PC-3 (cell line): ENCODE results near the gene CSNK1A1. TPM values are rescaled to one million over a fixed set of nuclear protein-coding genes. Genes with fewer than 3 reads are reported as not detected.

Experiments used
- ATAC-seq: fragments of 200-7000 bp; cut with Tn5 transposase; 2 replicates; pipeline ENCODE4 v1.9.1; 2020; ENCODE audit warnings: mild to moderate bottlenecking, moderate library complexity
- BruUV-seq: library from RNA; stranded (reverse); fragments of 400-500 nt; replicated peaks from 2 replicates; lab custom pipeline; 2021; lab: Mats Ljungman, UMichigan
- CTCF ChIA-PET: fragments of 300-600 bp; sonication (Branson Sonifier 250); formaldehyde crosslinking; loops from one replicate; lab custom pipeline; 2022; ENCODE audit warnings: antibody characterized with exemption; lab: Charles Lee
- POLR2A ChIA-PET: fragments of 300-600 bp; sonication (Branson Sonifier 250); formaldehyde crosslinking; loops from one replicate; lab custom pipeline; 2022; ENCODE audit warnings: antibody characterized with exemption; ENCODE audit not compliant: unreplicated experiment; lab: Charles Lee
- DNase-seq: peaks from one replicate; pipeline ENCODE4 v3.0.0-alpha.2; 2015
- H2AFZ ChIP-seq: fragments of 300-600 bp; sonication (generic); 2 replicates; pipeline ENCODE4 v1.6.0; 2016; ENCODE audit warnings: antibody characterized with exemption, low read length
- H3F3A ChIP-seq: fragments of 300-600 bp; sonication (generic); one replicate; pipeline ENCODE4 v1.6.0; 2017; ENCODE audit warnings: antibody characterized with exemption, low read length, control low read depth, mild to moderate bottlenecking; ENCODE audit not compliant: unreplicated experiment
- H3K27ac ChIP-seq: fragments of 300-600 bp; sonication (generic); 2 replicates; pipeline ENCODE4 v1.5.1; 2016; ENCODE audit warnings: mild to moderate bottlenecking, low read length
- H3K27me3 ChIP-seq: fragments of 300-600 bp; sonication (generic); 2 replicates; pipeline ENCODE4 v1.6.1; 2016; ENCODE audit warnings: low read length, mixed read lengths
- H3K36me3 ChIP-seq: fragments of 300-600 bp; sonication (generic); 2 replicates; pipeline ENCODE4 v1.6.1; 2016; ENCODE audit warnings: low read depth, mixed run types, low read length, mixed read lengths
- H3K4me1 ChIP-seq: fragments of 300-600 bp; sonication (generic); 2 replicates; pipeline ENCODE4 v1.5.1; 2016; ENCODE audit warnings: low read length; ENCODE audit not compliant: insufficient read depth
- H3K4me2 ChIP-seq: fragments of 300-600 bp; sonication (generic); 2 replicates; pipeline ENCODE4 v1.6.0; 2016; ENCODE audit warnings: low read length
- H3K4me3 ChIP-seq: fragments of 300-600 bp; sonication (generic); 2 replicates; pipeline ENCODE4 v1.5.1; 2016; ENCODE audit warnings: mild to moderate bottlenecking, low read length, mixed read lengths
- H3K79me2 ChIP-seq: fragments of 300-600 bp; sonication (generic); 2 replicates; pipeline ENCODE4 v1.6.1; 2017; ENCODE audit warnings: low read length, mixed read lengths
- H3K9ac ChIP-seq: fragments of 300-600 bp; sonication (generic); 2 replicates; pipeline ENCODE4 v1.6.0; 2016; ENCODE audit warnings: mild to moderate bottlenecking, low read length
- H3K9me2 ChIP-seq: fragments of 300-600 bp; sonication (generic); replicated peaks from 2 replicates; pipeline ENCODE4 v1.6.1; 2016; ENCODE audit warnings: mixed run types, low read length, mixed read lengths
- H3K9me3 ChIP-seq: fragments of 300-600 bp; sonication (generic); 2 replicates; pipeline ENCODE4 v1.6.1; 2016; ENCODE audit warnings: low read length, mixed read lengths
- H4K20me1 ChIP-seq: fragments of 300-600 bp; sonication (generic); 2 replicates; pipeline ENCODE4 v1.6.1; 2016; ENCODE audit warnings: low read length, mixed read lengths
- EZH2 ChIP-seq: fragments of 300-600 bp; sonication (generic); IDR thresholded peaks from one replicate; pipeline ENCODE4 v1.6.1; 2017; ENCODE audit warnings: antibody characterized with exemption, mild to moderate bottlenecking, low read length; ENCODE audit not compliant: unreplicated experiment
- EZH2phosphoT487 ChIP-seq: fragments of 300-600 bp; sonication (generic); IDR thresholded peaks from 2 replicates; pipeline ENCODE4 v1.6.1; 2018; ENCODE audit warnings: mild to moderate bottlenecking, antibody characterized with exemption, low read length, borderline replicate concordance
- intact Hi-C: fragments of 100-400 bp; cut with micrococcal nuclease; formaldehyde crosslinking; loops from 2 replicates; pipeline ENCODE4 v1.9.0; 2023
- total RNA-seq: library from RNA; depleted of rRNA; stranded (reverse); fragments of >200 nt; gene quantifications from 2 replicates; pipeline ENCODE4 v1.2.3, GENCODE V29; 2014
- TF ChIP-seq, protein P1 (sequence below): fragments of 300-600 bp; sonication (generic); conservative IDR thresholded peaks from 2 replicates; pipeline ENCODE4 v1.5.1; 2017; ENCODE audit warnings: antibody characterized with exemption, low read depth, mild to moderate bottlenecking, low read length

CSNK1A1 gene
- total RNA-seq, 1 experiment from 2014 or later: 586 TPM

DNA sequence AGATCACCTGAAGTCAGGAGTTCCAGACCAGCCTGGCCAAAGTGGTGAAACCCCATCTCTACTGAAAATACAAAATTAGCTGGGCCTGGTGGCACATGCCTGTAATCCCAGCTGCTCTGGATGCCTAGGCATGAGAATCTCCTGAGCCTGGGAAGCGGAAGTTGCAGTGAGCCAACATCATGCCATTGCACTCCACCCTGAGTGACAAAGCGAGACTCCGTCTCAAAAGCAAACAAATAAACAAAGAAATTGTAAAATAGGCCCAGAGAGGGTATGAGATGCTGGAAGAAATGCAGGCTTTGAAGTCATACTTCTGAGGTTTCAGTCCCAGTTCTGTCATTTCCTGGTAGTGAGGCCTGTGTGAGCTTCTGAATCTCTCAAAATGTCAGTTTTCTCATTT lies 24.8 kb upstream of the CSNK1A1 start:
- DNase-seq (no peak), ATAC-seq (no peak)
- Histone ChIP-seq H2AFZ (no peak overlapping the region), H3K36me3 (no peaks in the 10 kb centered on the region), H3K4me1 (peaks cover 6% of the 10 kb centered on the region), H3K27ac (no peak overlapping the region), H3K4me2 (no peak overlapping the region), H3K9me3 (no peaks in the 10 kb centered on the region), H3K4me3 (no peak overlapping the region), H3K79me2 (no peaks in the 10 kb centered on the region), H3K27me3 (no peaks in the 10 kb centered on the region), H3F3A (no peaks in the 10 kb centered on the region), H3K9me2 (no peaks in the 10 kb centered on the region), H3K9ac (no peak overlapping the region), H4K20me1 (no peaks in the 10 kb centered on the region)
- POLR2A ChIA-PET: no interaction called here
- intact Hi-C loops: no loop called here
- CTCF ChIA-PET: interaction anchor here (0.6 to 0.7 kb wide), 2 partner anchors 91 to 136 kb away, joined by 3 to 5 read pairs; no protein-coding TSS in a partner anchor
- BruUV-seq: no TSS peak
- TF ChIP-seq EZH2phosphoT487: no peak
- TF ChIP-seq, protein P1, sequence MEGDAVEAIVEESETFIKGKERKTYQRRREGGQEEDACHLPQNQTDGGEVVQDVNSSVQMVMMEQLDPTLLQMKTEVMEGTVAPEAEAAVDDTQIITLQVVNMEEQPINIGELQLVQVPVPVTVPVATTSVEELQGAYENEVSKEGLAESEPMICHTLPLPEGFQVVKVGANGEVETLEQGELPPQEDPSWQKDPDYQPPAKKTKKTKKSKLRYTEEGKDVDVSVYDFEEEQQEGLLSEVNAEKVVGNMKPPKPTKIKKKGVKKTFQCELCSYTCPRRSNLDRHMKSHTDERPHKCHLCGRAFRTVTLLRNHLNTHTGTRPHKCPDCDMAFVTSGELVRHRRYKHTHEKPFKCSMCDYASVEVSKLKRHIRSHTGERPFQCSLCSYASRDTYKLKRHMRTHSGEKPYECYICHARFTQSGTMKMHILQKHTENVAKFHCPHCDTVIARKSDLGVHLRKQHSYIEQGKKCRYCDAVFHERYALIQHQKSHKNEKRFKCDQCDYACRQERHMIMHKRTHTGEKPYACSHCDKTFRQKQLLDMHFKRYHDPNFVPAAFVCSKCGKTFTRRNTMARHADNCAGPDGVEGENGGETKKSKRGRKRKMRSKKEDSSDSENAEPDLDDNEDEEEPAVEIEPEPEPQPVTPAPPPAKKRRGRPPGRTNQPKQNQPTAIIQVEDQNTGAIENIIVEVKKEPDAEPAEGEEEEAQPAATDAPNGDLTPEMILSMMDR: no peak
- TF ChIP-seq EZH2: no peak

DNA sequence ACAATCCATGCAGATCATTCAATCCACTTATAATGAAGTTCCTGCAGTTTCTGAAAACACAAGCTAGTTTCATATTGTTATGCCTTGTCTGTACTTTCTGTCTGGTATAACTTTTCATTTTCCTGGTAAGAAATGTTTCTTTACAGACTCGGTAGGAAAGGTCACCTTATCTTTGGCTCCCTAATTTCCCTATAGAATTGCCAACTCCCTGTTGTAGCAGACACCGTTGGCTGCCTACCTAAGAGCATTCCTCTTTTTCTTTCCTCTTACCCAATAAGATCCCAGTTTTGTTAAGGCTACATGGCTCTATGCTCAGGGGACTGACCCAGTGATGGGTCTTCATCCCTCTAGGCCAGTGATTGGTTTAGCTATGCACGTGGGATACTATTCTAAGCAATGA lies 23.9 kb upstream of the CSNK1A1 start:
- no peaks in the 10 kb centered on the region for H4K20me1 ChIP-seq
- H3K9ac ChIP-seq: no peak overlapping the region
- intact Hi-C loops: no loop called here
- H3K27ac ChIP-seq: no peak overlapping the region
- H3K27me3 ChIP-seq: no peaks in the 10 kb centered on the region
- DNase-seq (no peak), ATAC-seq (no peak)
- H3K9me2 ChIP-seq: no peaks in the 10 kb centered on the region
- CTCF ChIA-PET: interaction anchor here (0.7 kb wide), 1 partner anchor 48 kb away, joined by 6 read pairs; no protein-coding TSS in a partner anchor
- no peaks in the 10 kb centered on the region for H3K36me3 ChIP-seq
- H3K4me3 ChIP-seq: no peak overlapping the region
- no TSS peak for BruUV-seq
- no peaks in the 10 kb centered on the region for H3K79me2 ChIP-seq
- no peak overlapping the region for H2AFZ ChIP-seq
- no peaks in the 10 kb centered on the region for H3K9me3 ChIP-seq
- no peaks in the 10 kb centered on the region for H3F3A ChIP-seq
- no peak overlapping the region for H3K4me2 ChIP-seq
- TF ChIP-seq, protein P1: no peak
- TF ChIP-seq EZH2: no peak
- no peak for TF ChIP-seq EZH2phosphoT487
- no peaks in the 10 kb centered on the region for H3K4me1 ChIP-seq
- POLR2A ChIA-PET: interaction anchor here (0.7 kb wide), 1 partner anchor 218 kb away, joined by 4 read pairs; the partner anchor contains the start of gene PCYOX1L

DNA sequence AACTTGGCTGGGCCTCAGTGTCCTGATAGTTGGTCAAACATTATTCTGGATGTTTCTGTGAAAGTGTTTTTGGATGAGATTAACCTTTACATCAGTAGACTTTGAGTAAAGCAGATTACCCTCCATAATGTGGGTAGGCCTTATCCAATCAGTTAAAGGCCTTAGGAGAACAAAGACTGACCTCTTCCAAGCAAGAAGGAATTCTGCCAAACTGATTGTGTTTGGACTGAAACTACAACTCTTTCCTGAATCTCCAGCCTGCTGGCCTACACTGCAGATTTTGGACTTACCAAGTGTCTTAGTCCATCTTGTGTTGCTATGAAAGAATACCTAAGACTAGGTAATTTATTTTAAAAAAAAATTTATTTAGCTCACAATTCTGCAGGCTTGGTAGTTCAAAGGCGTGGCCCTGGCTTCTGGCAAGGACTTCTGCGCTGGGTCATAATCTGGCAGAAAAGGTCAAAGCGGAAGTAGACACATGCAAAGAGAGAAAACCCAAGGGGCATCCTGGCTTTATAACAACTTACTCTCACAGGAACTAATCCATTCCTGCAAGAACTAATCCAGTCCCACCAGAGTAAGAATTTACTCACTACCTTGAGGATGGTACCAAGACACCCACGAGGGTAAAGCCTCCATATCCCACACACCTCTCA lies 21.5 kb upstream of the CSNK1A1 start:
- no peak for DNase-seq
- H3K27ac ChIP-seq: no peak overlapping the region

More for the DNA sequence above, 21.5 kb upstream of the CSNK1A1 start:
- ChIA-PET POLR2A (no interaction called here), CTCF (interaction anchor here (0.9 kb wide), 1 partner anchor 46 kb away, joined by 3 read pairs; no protein-coding TSS in a partner anchor)
- Histone ChIP-seq H3K9me3 (no peaks in the 10 kb centered on the region), H3F3A (no peaks in the 10 kb centered on the region), H3K9ac (no peak overlapping the region), H2AFZ (no peak overlapping the region), H3K4me3 (no peak overlapping the region), H3K4me1 (no peaks in the 10 kb centered on the region), H4K20me1 (no peaks in the 10 kb centered on the region), H3K9me2 (no peaks in the 10 kb centered on the region), H3K4me2 (no peak overlapping the region), H3K36me3 (no peaks in the 10 kb centered on the region), H3K79me2 (no peaks in the 10 kb centered on the region), H3K27me3 (no peaks in the 10 kb centered on the region)
- TF ChIP-seq EZH2phosphoT487: no peak
- no peak for TF ChIP-seq EZH2
- TF ChIP-seq, protein P1: no peak
- no TSS peak for BruUV-seq
- ATAC-seq: no peak
- intact Hi-C loops: no loop called here
